ENCODE measurements around the gene ZNF48. TPM values are rescaled to one million over a fixed set of nuclear protein-coding genes. Genes with fewer than 3 reads are reported as not detected.

ZNF48 gene
- total RNA-seq, 1 experiment from 2014 or later, result 57.3 TPM

DNA sequence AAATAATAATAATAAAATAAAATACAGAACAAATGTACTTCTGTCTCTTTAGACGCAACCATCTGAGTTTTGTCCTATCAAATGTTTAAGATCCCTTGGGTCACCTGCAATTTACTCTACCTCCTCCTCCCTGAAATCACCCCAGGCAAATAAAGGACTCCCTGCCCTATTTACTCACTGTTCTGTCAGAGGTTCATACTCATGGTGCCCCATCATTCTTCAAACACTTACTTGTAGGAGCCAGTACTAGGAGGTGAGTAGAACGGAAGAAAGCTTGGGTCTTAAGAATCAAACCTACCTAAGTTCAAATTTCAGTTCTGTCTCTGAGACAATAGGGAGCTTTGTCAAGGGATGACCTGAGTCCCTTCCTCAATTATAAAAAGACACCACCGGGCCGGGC is 28.7 kb upstream of the ZNF48 start:
- H3K27ac Mint-ChIP-seq, result 0 out of 7 replicates have a peak overlapping the region, but pooled peaks of 1 of the 3 experiments have one; percentile 20
- Histone ChIP-seq H3K27me3 (ENCODE audit: insufficient read depth, low read length) (no peaks in the 10 kb centered on the region), H3K4me2 (ENCODE audit: insufficient read depth, insufficient read length, low read length) (no peak overlapping the region), H2AFZ (ENCODE audit: low read length) (no peak overlapping the region), H2BK12ac (ENCODE audit: insufficient read length, low read depth, low read length) (no peak overlapping the region), H2BK5ac (ENCODE audit: insufficient read length, low read length) (no peak overlapping the region), H3K27ac (ENCODE audit: insufficient read length, low read depth, low read length) (no peak overlapping the region), H4K91ac (ENCODE audit: insufficient read length, low read depth, low read length) (no peak overlapping the region), H3K9me3 (ENCODE audit: control insufficient read depth, low read depth, low read length) (no peaks in the 10 kb centered on the region), H3K9ac (ENCODE audit: extremely low read depth, insufficient read length, low read length) (no peak overlapping the region), H4K8ac (replicated peaks; ENCODE audit: insufficient read length, low read depth, low read length) (no peak overlapping the region), H3K79me1 (ENCODE audit: insufficient read depth, low read depth, low read length, poor library complexity, severe bottlenecking) (peaks cover 3% of the 10 kb centered on the region), H3K79me2 (ENCODE audit: insufficient read depth, low read length) (no peaks in the 10 kb centered on the region; the same call in 1 of the 2 replicates), H3K18ac (ENCODE audit: insufficient read length, low read depth, low read length) (no peak overlapping the region), H3K4ac (ENCODE audit: low read depth, low read length) (no peak overlapping the region), H4K5ac (ENCODE audit: insufficient read length, low read depth, low read length) (no peak overlapping the region), H3K4me1 (ENCODE audit: insufficient read depth, low read length) (peaks cover 6% of the 10 kb centered on the region), H3K56ac (ENCODE audit: insufficient read length, low read depth, low read length) (no peak overlapping the region), H3K23ac (ENCODE audit: insufficient read length, low read depth, low read length) (no peak overlapping the region), H2BK120ac (ENCODE audit: low read depth, low read length, poor library complexity, severe bottlenecking) (no peak overlapping the region), H3K23me2 (ENCODE audit: insufficient read length, low read depth, low read length, poor library complexity, severe bottlenecking) (peaks cover 10% of the 10 kb centered on the region), H2BK15ac (ENCODE audit: low read depth, low read length) (no peak overlapping the region), H4K20me1 (ENCODE audit: control insufficient read depth, insufficient read depth, insufficient read length) (no peaks in the 10 kb centered on the region), H2AK5ac (ENCODE audit: insufficient read length, low read length) (no peak overlapping the region), H2BK20ac (ENCODE audit: low read depth, low read length, poor library complexity, severe bottlenecking) (no peak overlapping the region), H3T11ph (ENCODE audit: low read length) (no peak overlapping the region), H3K14ac (ENCODE audit: insufficient read depth, low read length) (no peak overlapping the region)
- no peak for DNase-seq
- H3K9me3 Mint-ChIP-seq, result peaks cover 0 to 3% of the 10 kb centered on the region in 2 experiments; a peak in 3 of 5 replicates
- H3K36me3 Mint-ChIP-seq (ENCODE audit: insufficient read depth in 1 of 3, low read depth in 3 of 3), result peaks cover 14 to 29% (median 25%) of the 10 kb centered on the region in 3 experiments; a peak in 6 of 7 replicates
- WGBS (ENCODE audit: extremely low coverage, insufficient read length, low lambda C conversion rate), result no CpG with 5 or more reads among the region's 4 CpGs
- no peaks in the 10 kb centered on the region; the same call in 1 of the 2 replicates for H3K27me3 Mint-ChIP-seq (ENCODE audit: low read depth)
- H3K4me3 Mint-ChIP-seq, result peak overlapping the region in 1 of 2 experiments; percentile 40; a peak in 2 of 5 replicates
- peaks cover 27 to 28% of the 10 kb centered on the region in 2 experiments for H3K4me1 Mint-ChIP-seq
- TF ChIP-seq, protein P1, sequence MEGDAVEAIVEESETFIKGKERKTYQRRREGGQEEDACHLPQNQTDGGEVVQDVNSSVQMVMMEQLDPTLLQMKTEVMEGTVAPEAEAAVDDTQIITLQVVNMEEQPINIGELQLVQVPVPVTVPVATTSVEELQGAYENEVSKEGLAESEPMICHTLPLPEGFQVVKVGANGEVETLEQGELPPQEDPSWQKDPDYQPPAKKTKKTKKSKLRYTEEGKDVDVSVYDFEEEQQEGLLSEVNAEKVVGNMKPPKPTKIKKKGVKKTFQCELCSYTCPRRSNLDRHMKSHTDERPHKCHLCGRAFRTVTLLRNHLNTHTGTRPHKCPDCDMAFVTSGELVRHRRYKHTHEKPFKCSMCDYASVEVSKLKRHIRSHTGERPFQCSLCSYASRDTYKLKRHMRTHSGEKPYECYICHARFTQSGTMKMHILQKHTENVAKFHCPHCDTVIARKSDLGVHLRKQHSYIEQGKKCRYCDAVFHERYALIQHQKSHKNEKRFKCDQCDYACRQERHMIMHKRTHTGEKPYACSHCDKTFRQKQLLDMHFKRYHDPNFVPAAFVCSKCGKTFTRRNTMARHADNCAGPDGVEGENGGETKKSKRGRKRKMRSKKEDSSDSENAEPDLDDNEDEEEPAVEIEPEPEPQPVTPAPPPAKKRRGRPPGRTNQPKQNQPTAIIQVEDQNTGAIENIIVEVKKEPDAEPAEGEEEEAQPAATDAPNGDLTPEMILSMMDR (conservative IDR thresholded peaks at IDR 0.05), result no peak
